Esophagus (tissue), 2 donors: ENCODE results near the gene DUSP3. TPM values are rescaled to one million over a fixed set of nuclear protein-coding genes. Genes with fewer than 3 reads are reported as not detected.

Source experiments
- H3K27ac ChIP-seq, 2 donors: one replicate each; pipeline ENCODE4 v1.5.1; 2013; ENCODE audit warnings: low read depth in 2 of 2, mild to moderate bottlenecking in 2 of 2, inconsistent platforms in 1 of 2, low read length in 1 of 2, moderate library complexity in 1 of 2
- H3K27me3 ChIP-seq, 2 donors: one replicate each; pipeline ENCODE4 v1.6.1; 2013; ENCODE audit warnings: low read length in 2 of 2, control low read depth in 1 of 2, mild to moderate bottlenecking in 1 of 2; ENCODE audit not compliant: insufficient read depth in 2 of 2, control insufficient read depth in 1 of 2
- H3K36me3 ChIP-seq, 2 donors: one replicate each; pipeline ENCODE4 v1.6.1; 2013; ENCODE audit warnings: low read length in 1 of 2; ENCODE audit not compliant: control insufficient read depth in 2 of 2, insufficient read depth in 2 of 2
- H3K4me1 ChIP-seq, 2 donors: one replicate each; pipeline ENCODE4 v1.6.1; 2013; ENCODE audit warnings: low read length in 1 of 2; ENCODE audit not compliant: control insufficient read depth in 2 of 2, insufficient read depth in 2 of 2
- H3K4me3 ChIP-seq, 2 donors: one replicate each; pipeline ENCODE4 v1.5.1; 2013; ENCODE audit warnings: low read length in 2 of 2, mild to moderate bottlenecking in 2 of 2, low read depth in 1 of 2, moderate library complexity in 1 of 2
- H3K9me3 ChIP-seq, 2 donors: one replicate each; pipeline ENCODE4 v1.6.1; 2013; ENCODE audit warnings: mild to moderate bottlenecking in 2 of 2, low read depth in 1 of 2, low read length in 1 of 2, moderate library complexity in 1 of 2; ENCODE audit not compliant: control insufficient read depth in 2 of 2, insufficient read depth in 1 of 2
- WGBS, 2 donors: extraction: QIAGEN DNeasy Blood & Tissue Kit; methylation state at CpG; one replicate each; pipeline ENCODE4 v1.1.7; 2013; 5-methylcytosine and 5-hydroxymethylcytosine counted together
- polyA plus RNA-seq, 2 donors: library from polyadenylated mRNA; stranded (reverse); fragments of 200-250 nt; gene quantifications; one replicate each; pipeline ENCODE4 v1.2.3, GENCODE V29; 2013
- donor health status: healthy with polysubstance abuse.
- donor health status: Bipolar disorder and iron deficiency.

DUSP3 gene
- polyA plus RNA-seq, 2 donors = 29.4 to 56.8 TPM

- Histone ChIP-seq H3K27ac (no peak overlapping the region), H3K9me3 (no peaks in the 10 kb centered on the region), H3K36me3 (no peaks in the 10 kb centered on the region), H3K4me1 (peaks cover 2 to 10% of the 10 kb centered on the region in 2 donors), H3K27me3 (peaks cover 3 to 5% of the 10 kb centered on the region in 2 donors), H3K4me3 (no peak overlapping the region)
- WGBS, 2 donors = 68 to 69% methylated on average over 5 of the region's 5 CpGs
Measured at GRCh38 chr17:43753493-43754129, 25.2 kb downstream of the DUSP3 start.

- Histone ChIP-seq H3K4me1 (peaks cover under 1 to 4% of the 10 kb centered on the region in 2 donors), H3K36me3 (no peaks in the 10 kb centered on the region), H3K4me3 (no peak overlapping the region), H3K9me3 (no peaks in the 10 kb centered on the region), H3K27ac (no peak overlapping the region), H3K27me3 (no peaks in the 10 kb centered on the region)
- 45 to 53% methylated on average over 5 of the region's 5 CpGs for WGBS, 2 donors
Measured at GRCh38 chr17:43750153-43750552, 28.6 kb downstream of the DUSP3 start.

GRCh38 chr17:43745541-43745940 is 33.2 kb downstream of the DUSP3 start:
- Histone ChIP-seq H3K4me1 (peaks cover 0 to 3% of the 10 kb centered on the region in 2 donors), H3K27ac (no peak overlapping the region), H3K27me3 (no peaks in the 10 kb centered on the region), H3K4me3 (no peak overlapping the region), H3K36me3 (no peaks in the 10 kb centered on the region), H3K9me3 (no peaks in the 10 kb centered on the region)
- WGBS, 2 donors = 36 to 44% methylated on average over 6 of the region's 6 CpGs

- WGBS, 2 donors = 89 to 93% methylated on average over 5 of the region's 5 CpGs
- no peaks in the 10 kb centered on the region for H3K27me3 ChIP-seq
- no peaks in the 10 kb centered on the region for H3K4me1 ChIP-seq
- H3K27ac ChIP-seq = no peak overlapping the region
- no peak overlapping the region for H3K4me3 ChIP-seq
- no peaks in the 10 kb centered on the region for H3K36me3 ChIP-seq
- no peaks in the 10 kb centered on the region for H3K9me3 ChIP-seq
Measured at GRCh38 chr17:43741636-43742035, 37.1 kb downstream of the DUSP3 start.

GRCh38 chr17:43740541-43740940 is 38.2 kb downstream of the DUSP3 start:
- WGBS, 2 donors = 69 to 90% methylated on average over 4 of the region's 4 CpGs
- H3K4me1 ChIP-seq = no peaks in the 10 kb centered on the region
- H3K4me3 ChIP-seq = no peak overlapping the region
- H3K27me3 ChIP-seq = no peaks in the 10 kb centered on the region
- no peaks in the 10 kb centered on the region for H3K9me3 ChIP-seq
- H3K36me3 ChIP-seq = no peaks in the 10 kb centered on the region
- no peak overlapping the region for H3K27ac ChIP-seq

- no peak overlapping the region for H3K27ac ChIP-seq
- no peaks in the 10 kb centered on the region for H3K27me3 ChIP-seq
- no peaks in the 10 kb centered on the region for H3K9me3 ChIP-seq
- H3K4me3 ChIP-seq = no peak overlapping the region
- H3K4me1 ChIP-seq = no peaks in the 10 kb centered on the region
- WGBS, 2 donors = 81 to 84% methylated on average over 2 of the region's 2 CpGs
- H3K36me3 ChIP-seq = no peaks in the 10 kb centered on the region
Measured at GRCh38 chr17:43737722-43738121, 41.1 kb downstream of the DUSP3 start.

GRCh38 chr17:43736389-43736788 is 42.4 kb downstream of the DUSP3 start:
- 66 to 76% methylated on average over 2 of the region's 2 CpGs for WGBS, 2 donors
- no peaks in the 10 kb centered on the region for H3K27me3 ChIP-seq
- no peaks in the 10 kb centered on the region for H3K9me3 ChIP-seq
- no peak overlapping the region for H3K4me3 ChIP-seq
- no peaks in the 10 kb centered on the region for H3K4me1 ChIP-seq
- no peaks in the 10 kb centered on the region for H3K36me3 ChIP-seq
- H3K27ac ChIP-seq = no peak overlapping the region

GRCh38 chr17:43734376-43734775 is 44.4 kb downstream of the DUSP3 start:
- H3K4me1 ChIP-seq = no peaks in the 10 kb centered on the region
- 47 to 55% methylated on average over 5 of the region's 5 CpGs for WGBS, 2 donors
- no peaks in the 10 kb centered on the region for H3K9me3 ChIP-seq
- no peak overlapping the region for H3K4me3 ChIP-seq
- H3K27ac ChIP-seq = no peak overlapping the region
- no peaks in the 10 kb centered on the region for H3K27me3 ChIP-seq
- H3K36me3 ChIP-seq = no peaks in the 10 kb centered on the region

- Histone ChIP-seq H3K27me3 (no peaks in the 10 kb centered on the region), H3K9me3 (no peaks in the 10 kb centered on the region), H3K27ac (no peak overlapping the region), H3K36me3 (no peaks in the 10 kb centered on the region), H3K4me3 (no peak overlapping the region), H3K4me1 (no peaks in the 10 kb centered on the region)
- 68 to 71% methylated on average over 1 of the region's 1 CpG for WGBS, 2 donors
Measured at GRCh38 chr17:43733956-43734355, 44.8 kb downstream of the DUSP3 start.

- WGBS, 2 donors = 98 to 100% methylated on average over 2 of the region's 2 CpGs
- no peaks in the 10 kb centered on the region for H3K36me3 ChIP-seq
- no peaks in the 10 kb centered on the region for H3K4me1 ChIP-seq
Measured at GRCh38 chr17:43732958-43733357, 45.8 kb downstream of the DUSP3 start.

More at GRCh38 chr17:43732958-43733357, 45.8 kb downstream of the DUSP3 start:
- Histone ChIP-seq H3K9me3 (no peaks in the 10 kb centered on the region), H3K27ac (no peak overlapping the region), H3K4me3 (no peak overlapping the region), H3K27me3 (no peaks in the 10 kb centered on the region)
